GM13976 (cell line): ENCODE results near the gene BATF2.

Experiments
- DNase-seq: peaks from one replicate; pipeline ENCODE4 v3.0.0; 2012; ENCODE audit warnings: low spot score
- in situ Hi-C: fragments of 300-500 bp; cut with MboI; formaldehyde crosslinking; loops from one replicate; pipeline ENCODE4 v1.12.0; 2022; ENCODE audit warnings: low sequenced_read_pairs, mixed read lengths, inconsistent platforms; ENCODE audit not compliant: unreplicated experiment
- TF ChIP-seq, protein P1 (sequence below): IDR thresholded peaks from 2 replicates; pipeline ENCODE4 v1.5.1; 2012; ENCODE audit warnings: borderline replicate concordance, mild to moderate bottlenecking; ENCODE audit not compliant: insufficient read depth; ENCODE audit errors: extremely low read depth, missing control alignments, control extremely low read depth

Gene BATF2

GRCh38 chr11:64959498-64959897 is 37.3 kb downstream of the BATF2 start:
- in situ Hi-C loops = no loop called here
- TF ChIP-seq, protein P1, sequence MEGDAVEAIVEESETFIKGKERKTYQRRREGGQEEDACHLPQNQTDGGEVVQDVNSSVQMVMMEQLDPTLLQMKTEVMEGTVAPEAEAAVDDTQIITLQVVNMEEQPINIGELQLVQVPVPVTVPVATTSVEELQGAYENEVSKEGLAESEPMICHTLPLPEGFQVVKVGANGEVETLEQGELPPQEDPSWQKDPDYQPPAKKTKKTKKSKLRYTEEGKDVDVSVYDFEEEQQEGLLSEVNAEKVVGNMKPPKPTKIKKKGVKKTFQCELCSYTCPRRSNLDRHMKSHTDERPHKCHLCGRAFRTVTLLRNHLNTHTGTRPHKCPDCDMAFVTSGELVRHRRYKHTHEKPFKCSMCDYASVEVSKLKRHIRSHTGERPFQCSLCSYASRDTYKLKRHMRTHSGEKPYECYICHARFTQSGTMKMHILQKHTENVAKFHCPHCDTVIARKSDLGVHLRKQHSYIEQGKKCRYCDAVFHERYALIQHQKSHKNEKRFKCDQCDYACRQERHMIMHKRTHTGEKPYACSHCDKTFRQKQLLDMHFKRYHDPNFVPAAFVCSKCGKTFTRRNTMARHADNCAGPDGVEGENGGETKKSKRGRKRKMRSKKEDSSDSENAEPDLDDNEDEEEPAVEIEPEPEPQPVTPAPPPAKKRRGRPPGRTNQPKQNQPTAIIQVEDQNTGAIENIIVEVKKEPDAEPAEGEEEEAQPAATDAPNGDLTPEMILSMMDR = no peak
- DNase-seq = no peak

- in situ Hi-C loops = no loop called here
- no peak for DNase-seq
- TF ChIP-seq, protein P1 = no peak
Observed at GRCh38 chr11:64954201-64954600, 42.6 kb downstream of the BATF2 start.

DNA sequence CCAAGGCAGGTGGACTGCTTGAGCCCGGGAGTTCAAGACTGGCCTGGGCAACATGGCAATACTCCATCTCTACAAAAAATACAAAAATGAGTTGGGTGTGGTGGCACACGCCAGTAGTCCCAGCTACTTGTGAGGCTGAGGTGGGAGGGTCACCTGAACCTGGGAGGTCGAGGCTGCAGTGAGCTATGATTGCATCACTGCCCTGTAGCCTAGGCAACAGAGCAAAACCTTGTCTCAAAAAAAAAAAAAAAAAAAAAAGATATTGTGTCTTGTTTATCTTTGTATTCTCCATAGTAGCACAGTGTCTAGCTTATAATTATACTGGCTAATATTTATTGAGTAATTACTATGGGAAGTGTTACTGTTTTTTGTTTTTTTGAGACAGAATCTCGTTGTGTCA is 45.2 kb downstream of the BATF2 start:
- no peak for DNase-seq
- in situ Hi-C loops = no loop called here
- TF ChIP-seq, protein P1 = no peak

DNA sequence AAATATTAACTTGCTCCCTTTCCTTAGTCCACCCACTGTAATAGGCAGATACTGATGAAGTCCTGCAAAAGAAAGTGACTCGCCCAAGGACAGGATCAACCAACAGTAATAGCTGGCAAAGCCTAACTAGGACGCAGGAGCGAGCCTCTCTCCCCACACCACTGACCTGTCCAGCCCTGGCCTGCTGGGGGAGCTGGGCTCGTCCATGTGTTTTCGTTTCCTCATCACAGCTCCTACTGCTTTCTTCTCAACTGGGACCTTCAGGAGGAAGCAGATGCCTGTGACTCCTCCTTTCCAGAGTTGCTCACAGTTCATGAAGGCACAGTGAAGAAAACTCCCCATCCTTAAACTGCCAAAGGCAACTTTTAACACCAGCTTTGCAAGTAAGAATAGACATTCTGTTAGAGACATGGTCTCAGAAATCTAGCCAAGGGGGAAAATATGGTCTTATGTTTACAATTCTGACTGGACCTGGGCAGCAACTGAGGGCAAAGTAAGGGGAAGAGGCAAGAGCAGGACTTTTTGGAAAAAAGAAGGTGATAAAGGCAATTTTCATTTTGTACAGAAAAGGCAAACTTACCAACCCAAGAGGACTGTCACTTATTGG is 49.5 kb downstream of the BATF2 start:
- in situ Hi-C loops = no loop called here
- DNase-seq = no peak

More for the DNA sequence above, 49.5 kb downstream of the BATF2 start:
- TF ChIP-seq, protein P1 = no peak
